Heart left ventricle (tissue), 13 donors: ENCODE results near the gene SARNP.

Experiments used
- POLR2A ChIP-seq, 2 donors: fragments of 450-650 bp; IDR thresholded peaks; one replicate each; pipeline ENCODE4 v1.6.1; 2017; ENCODE audit warnings: antibody characterized with exemption in 2 of 2, mild to moderate bottlenecking in 2 of 2, moderate library complexity in 2 of 2
- TF ChIP-seq, protein P1 (sequence below), 12 donors: fragments of 200-600 bp; sonication (generic) in 4 of 12; IDR thresholded peaks; one replicate each; pipeline versions ENCODE4 v1.5.0 to v1.8.0; 2018 to 2022; ENCODE audit warnings: antibody characterized with exemption in 12 of 12, mild to moderate bottlenecking in 5 of 12
- donor health status: ischemic (EF 13 %, LVEDD 7.1; RV severe dilation, severe dysfunction).
- donor health status: DM: no; HTN: yes; CAD: no.
- donor health status: DM: no; HTN: no; CAD: no.
- donor health status: ischemic (EF 25% LVEDD 6.9; RV normal size, moderate dysfunction).
- donor health status: ischemic (EF 25% LVEDD 5.7; RV mildly dilated, moderate dysfunction).
- donor health status: ischemic (EF 35%, LVEDD 5.7; RV mildly dilated, moderate dysfunction).
- donor health status: nonischemic (EF 11% LVEDD 7.7; RV severe dilation, severe dysfunction).
- donor health status: DM: yes; HTN: yes; CAD: no.
- donor health status: PGD.
- donor health status: ischemic (EF 29% LVEDD 5.4; RV normal size, mild dysfunction).
- donor health status: nonischemic (EF 23%, LVEDD 6.1; RV moderate dilation, normal function).

DNA sequence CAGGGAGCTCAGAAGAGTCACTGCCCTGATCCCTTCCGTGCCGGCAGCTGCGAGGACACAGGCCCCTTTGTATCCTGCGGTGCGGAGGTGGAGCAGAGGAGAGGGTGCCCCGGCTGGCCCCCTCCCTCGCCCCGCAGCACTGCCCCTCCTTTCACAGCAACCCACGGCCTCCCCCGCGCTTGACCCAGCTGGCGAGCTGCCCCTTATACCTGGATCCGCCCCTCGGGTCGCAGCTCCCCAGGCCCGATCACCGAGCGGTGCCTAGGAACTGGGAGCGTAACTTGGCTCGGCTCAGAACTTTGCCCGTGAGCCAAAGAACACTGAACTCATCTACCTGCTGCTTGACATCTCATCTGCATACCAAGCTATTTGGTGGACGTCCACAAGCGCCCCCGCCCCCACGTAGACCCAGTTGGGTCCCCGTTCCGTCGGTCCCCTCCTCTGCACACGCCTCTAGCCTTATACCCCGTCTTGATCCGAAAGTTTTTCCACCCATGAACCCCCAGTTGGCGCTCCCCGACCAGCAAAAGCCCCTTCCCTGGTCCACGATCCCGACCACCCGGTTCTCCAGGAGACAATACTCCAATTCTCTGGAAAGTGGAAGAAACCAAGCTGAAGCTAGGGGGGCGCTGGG, 12.6 kb upstream of the SARNP start:
- TF ChIP-seq, protein P1, sequence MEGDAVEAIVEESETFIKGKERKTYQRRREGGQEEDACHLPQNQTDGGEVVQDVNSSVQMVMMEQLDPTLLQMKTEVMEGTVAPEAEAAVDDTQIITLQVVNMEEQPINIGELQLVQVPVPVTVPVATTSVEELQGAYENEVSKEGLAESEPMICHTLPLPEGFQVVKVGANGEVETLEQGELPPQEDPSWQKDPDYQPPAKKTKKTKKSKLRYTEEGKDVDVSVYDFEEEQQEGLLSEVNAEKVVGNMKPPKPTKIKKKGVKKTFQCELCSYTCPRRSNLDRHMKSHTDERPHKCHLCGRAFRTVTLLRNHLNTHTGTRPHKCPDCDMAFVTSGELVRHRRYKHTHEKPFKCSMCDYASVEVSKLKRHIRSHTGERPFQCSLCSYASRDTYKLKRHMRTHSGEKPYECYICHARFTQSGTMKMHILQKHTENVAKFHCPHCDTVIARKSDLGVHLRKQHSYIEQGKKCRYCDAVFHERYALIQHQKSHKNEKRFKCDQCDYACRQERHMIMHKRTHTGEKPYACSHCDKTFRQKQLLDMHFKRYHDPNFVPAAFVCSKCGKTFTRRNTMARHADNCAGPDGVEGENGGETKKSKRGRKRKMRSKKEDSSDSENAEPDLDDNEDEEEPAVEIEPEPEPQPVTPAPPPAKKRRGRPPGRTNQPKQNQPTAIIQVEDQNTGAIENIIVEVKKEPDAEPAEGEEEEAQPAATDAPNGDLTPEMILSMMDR (IDR thresholded peaks at IDR 0.05) = no peak
- TF ChIP-seq POLR2A (IDR thresholded peaks at IDR 0.05) = no peak
